Muscle of arm (tissue), 12 donors: ENCODE measurements around the gene ZNF219. TPM values are rescaled to one million over a fixed set of nuclear protein-coding genes. Genes with fewer than 3 reads are reported as not detected.

Experiments used
- DNase-seq: peaks from one replicate; pipeline ENCODE4 v3.0.0-alpha.2; 2013
- polyA plus RNA-seq, 12 donors: library from polyadenylated mRNA; unstranded; fragments of 120-200 nt; gene quantifications; one replicate each; pipeline ENCODE4 v1.2.1, GENCODE V29; 2013; ENCODE audit not compliant: insufficient read length in 12 of 12

Gene ZNF219
- polyA plus RNA-seq, 12 donors: 11.1 to 32.5 (median 14.7) TPM; not detected in 1

DNA sequence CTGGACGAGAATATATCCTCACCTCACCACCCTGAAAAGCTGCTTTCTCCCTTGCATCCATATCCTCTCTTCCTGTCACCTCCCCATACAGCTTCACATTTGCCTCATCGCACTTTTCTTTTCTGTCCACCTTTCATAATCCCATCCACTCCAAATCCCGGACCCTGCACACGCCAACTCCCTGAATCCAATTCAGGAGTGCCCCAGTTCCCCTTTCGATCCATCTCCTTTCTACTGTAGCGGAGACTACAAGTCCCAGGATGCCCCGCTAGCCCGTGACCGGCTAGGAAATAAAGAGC is 4.9 kb upstream of the ZNF219 start:
- no peak for DNase-seq

DNA sequence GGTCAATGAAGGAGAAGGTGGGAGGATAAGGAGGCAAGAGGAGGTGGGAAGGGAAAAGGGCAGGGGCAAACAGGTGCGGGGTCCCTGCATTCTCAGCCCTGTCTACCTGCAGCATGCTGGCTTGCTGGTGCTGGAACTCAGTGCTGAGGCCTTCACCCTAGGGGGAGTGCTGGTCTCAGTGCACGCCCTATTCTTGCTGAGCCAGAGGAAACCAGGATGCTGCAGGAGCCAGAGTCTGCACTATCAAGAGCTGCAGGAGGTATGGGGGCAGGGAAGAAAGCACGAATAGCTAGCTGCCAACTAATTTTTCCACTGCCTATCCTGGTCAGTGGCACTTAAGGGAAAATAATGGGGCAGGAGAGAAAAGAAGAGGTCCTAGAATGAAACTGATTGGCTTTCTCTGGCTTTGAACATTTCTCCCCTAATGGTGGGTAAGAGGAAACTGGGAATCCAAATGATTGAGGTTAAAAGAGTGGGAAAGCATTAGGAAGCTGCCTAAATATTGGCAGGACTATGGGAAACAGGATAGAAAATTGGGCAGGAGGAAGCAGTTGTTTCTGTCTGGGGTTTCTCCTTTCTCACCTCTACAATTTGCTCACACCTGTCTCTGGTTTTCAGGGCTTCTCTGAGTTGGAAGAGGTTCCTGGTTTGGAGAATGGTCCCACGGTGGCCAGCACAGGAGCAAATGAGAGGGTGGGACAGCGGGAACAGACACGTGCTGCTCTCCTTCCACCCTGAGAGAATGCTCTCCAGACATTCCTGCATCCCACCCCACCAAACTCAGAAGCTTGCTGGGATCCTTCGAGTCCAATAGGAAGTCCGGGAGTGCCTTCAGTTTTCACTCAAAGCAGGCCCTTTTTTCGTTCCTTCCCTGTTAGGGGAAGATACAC is 4.3 kb upstream of the ZNF219 start:
- no peak for DNase-seq

DNA sequence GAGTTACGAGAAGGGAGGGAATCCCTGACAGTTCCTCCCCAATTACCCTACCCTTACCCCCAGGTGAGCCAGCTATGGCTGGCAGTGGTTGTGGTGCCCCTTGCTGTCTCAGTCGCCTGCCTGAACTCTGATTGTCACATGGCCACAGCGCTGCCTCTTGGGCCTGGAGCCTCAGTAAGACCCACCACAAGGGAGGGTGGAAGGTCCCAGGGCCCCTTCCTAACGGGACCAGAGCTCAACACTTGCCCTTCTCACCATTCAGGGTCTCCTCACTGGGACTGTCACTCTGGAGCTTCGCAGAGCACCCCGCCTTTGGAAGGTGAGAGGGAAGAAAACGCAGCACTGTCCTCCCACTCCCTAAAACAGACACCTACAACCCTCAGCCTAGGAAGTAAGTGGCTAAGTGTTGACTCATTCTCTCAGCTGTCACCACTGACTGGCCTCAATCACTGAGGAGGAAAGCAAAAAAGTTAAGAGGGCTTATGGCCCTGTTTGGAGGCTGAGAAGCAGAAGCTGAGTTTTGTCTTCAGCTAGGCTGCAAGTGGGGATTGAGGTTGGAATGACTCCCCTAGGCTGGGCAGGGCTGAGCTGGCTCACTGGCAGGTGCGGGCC is 3.5 kb upstream of the ZNF219 start:
- DNase-seq: no peak

DNA sequence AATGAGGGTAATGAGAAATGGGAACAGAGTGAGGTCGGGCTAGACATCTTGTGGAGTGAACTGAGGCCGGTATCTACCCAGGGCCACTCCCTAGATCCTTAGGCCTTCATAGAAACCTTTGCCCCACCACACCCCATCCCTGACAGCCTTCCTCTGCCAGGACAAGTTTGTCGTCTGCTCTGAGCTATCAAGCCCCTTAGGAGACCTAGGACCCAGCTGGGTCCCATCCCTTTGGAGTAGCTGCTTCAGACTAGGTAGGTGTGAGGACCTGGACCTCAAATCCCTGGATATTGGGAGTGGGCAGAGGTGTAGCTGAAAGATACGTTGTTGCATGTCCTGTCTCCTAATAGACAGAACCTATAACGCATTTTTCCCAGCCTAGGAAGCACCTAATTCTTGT is 2.5 kb upstream of the ZNF219 start, which contains the start of gene TMEM253:
Gene TMEM253, plus strand, starts transcription at position 136 of the 400 bp plus-strand sequence. CDS start 278 bp downstream, outside the sequence.
- no peak for DNase-seq

DNA sequence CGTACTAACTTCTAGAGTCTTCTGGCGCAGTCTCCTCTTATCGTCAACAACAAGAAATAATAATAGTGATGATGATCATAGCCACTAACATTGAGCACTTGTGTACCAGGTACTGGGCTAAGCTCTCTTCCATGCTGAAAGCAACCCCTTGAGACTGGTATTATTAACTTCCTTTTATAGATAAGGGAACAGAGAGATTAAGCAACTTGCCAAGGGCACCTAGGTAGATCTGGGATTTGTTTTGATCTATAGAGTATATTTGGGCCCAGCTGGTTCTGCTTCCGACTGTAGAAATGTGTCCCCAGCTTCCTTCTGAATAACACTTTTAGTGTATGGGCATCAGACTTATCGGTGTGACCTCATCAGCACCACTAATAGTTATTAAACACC is 1.1 kb upstream of the ZNF219 start:
- no peak for DNase-seq

DNA sequence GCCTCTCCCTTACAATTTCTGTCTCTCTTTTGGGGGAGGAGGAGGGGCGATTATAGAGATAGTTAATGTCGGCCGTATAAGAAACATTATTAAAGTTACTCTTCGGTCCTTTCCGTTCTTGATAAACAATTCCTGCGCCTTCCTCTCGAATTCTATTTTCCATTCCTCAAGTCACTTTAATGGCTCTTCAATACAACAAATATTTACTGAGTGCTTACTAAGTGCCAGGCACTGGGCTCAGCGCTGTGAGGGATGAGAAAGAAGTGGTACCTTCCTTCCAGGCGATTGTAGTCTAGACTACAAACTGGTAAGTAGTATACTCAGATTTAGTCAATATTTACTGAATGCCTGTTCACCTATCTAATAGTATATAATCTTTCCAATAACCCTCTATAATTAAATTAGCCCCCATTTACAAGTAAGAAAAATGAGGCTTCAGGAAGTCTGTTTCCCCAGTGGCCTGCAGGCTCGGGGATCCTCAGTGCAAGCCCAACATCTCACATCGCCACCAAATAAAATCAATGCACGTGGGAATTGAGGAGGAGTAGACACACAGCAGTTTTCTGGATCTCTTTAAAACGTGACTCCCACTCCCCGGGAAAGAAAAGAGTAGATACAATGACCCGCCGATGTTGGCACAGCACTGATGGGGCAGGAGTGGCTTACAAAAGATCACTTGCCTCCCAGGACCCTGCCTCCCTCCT is 589 bp upstream of the ZNF219 start:
- no peak for DNase-seq

DNA sequence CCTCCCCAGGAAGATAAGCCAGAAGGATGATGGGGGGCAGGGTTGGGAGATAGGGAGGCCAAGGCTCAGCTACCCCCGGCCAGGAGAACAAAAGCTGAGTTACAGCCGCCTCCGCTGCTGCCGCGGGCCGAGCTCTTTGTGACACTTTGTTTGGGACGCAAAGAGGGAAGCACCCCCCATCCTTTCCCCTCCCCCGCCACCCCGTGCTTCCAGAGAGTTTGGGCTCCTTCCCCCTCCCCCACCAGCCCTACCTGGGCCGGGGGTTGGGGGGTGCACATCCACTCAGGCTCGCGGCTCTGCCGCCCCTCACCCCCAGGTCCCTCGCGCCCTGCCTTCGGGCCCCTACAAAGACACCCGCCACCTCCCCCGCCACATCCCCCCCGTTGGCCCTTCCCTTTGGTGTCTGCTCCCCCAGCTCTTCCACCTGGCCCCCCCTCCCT is 799 bp downstream of the ZNF219 start:
- no peak for DNase-seq

DNA sequence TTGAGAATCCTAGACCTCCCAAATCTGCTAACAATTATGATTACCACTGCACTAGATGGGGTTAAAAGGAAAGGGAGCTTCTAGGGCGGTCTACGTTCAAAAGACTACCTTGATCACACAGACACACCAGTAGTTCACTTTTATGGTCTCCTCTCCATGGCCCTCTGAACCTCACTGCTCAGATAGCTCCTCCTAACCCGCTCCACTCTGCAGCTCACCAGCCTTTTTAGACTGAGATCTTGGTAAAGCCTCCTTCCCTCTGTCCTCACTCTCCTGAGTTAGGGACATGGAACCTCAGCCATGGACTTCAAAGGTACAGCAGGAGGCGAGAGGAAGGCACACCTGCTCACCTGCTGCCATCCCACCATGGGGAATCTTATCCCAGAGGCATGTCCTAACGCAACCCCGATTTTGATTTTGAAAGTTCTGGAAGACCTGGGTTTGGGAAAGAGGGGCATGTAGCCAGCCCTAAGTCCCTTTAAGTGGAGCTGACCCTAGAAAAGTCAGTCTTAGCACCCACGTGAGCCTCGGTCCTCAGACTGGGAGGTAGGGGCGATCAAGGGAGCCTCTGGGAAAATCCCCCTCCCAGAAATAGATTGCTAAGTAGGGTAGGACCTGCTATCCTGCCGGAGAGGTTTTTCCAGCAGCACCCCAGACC is 1.3 kb downstream of the ZNF219 start:
- DNase-seq: no peak

DNA sequence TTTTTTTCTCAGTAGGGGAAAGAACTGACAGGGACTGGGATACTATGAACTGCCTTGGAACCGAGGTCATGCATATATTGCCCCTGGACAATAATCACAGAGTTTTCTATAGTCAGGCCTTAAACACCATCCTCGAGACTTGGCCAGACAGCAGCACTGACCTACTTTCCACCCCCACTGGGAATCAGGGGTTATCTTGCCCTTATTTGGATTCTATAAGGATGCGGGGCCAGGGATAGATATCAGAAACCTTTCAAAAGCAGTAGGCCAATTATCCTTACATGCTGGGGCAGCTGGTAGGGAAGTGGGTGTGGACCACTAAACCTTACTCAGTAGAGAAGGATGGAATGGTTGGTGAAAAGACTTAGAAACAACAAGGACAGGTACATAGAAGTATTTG is 2.0 kb downstream of the ZNF219 start:
- DNase-seq: no peak

DNA sequence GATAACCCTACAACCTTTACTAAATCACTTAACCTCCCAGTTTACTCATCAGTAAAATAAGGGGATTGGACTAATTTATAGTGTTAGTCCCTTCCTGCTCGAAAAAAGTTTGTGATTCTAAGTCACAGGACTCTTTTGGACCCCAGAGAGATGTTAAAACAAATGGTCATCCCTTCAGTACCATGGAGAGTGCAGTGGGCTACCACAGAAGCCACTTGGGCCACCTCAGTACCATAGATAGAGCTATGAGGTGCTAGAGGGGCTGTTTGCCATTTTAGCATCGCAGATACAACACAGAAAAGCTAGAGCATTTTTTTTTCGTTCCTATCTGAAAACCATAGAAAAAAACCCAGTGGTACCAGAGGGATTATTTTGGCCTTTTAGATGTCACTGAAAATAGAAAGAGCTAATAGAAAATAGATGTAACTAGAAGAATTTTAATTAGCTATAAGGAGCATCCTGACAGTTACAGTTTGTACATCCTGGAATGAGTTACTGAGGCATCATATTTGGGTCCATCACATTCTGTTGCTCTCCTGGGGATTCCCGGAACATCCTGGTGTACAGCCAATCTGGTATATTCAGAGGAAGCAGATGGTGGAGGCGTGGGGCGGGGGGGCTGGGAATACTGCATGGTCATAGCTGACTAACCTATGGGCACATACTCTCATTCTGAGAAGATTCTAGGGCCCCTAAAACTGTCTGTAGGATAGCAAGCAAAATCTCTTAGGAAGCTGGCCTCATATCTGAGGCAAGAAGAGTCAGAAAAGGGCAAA is 2.8 kb downstream of the ZNF219 start:
- no peak for DNase-seq

DNA sequence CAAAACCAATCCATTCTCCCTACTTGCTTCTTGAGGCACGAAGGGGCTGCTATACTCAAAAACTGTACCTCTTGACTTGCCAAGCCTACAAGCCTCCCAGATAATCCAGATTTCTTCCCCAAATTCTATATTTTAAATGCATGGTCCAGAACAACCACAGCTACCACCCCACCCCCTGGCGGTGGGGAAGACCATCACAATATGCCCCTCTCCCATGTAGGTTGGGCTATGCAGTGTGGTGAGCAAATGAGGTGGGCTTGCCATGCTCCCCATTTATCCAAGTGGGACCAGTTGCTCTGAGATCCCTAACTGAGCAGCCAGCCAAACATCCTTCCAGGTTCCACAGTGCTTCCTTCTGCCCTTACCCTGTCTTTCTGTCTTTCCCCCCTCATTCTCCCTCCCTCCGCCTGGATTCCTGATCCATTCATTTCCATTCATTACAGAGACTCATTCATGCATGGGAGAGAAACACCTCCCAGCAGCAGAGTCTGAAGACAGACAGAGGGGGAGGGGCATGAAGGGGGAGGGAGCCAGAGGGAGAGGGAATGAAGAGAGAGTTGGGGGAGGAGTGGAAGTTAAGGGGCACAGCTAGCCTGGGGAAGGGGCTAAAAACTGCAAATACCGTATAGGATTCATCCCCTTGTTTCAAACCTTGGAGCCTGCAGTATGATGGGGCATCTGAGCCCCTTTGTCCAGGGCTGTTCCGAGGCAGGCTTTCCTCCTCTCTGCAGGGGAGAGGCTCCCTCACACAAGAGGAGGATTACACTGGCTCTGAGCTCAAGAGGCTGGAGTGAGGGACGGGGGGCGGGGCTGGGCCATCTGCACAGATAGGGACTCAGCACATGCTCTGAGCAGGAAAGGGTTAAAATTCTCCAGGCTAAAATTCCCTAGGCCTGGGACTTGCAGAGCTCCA is 4.4 kb downstream of the ZNF219 start:
- DNase-seq: no peak

DNA sequence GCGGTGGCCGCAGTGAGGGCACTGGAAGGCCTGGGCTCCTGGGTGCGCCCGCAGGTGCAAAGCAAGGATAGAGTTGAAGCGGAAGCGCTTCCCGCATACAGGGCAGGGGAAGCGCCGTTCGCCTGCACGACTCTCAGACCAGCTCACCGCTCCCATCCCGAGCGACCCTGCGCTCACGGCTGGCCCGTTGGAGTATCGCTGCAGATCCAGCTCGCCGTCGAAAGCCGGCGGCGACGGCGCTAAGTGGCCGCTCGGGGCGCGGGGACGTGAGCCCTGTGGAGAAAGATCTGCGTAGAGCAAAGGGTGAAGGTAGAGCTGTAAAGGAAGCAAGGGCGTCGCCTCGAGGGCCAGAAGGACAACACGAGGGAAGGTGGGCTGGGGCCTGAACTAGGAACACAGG is 5.4 kb downstream of the ZNF219 start:
- no peak for DNase-seq

DNA sequence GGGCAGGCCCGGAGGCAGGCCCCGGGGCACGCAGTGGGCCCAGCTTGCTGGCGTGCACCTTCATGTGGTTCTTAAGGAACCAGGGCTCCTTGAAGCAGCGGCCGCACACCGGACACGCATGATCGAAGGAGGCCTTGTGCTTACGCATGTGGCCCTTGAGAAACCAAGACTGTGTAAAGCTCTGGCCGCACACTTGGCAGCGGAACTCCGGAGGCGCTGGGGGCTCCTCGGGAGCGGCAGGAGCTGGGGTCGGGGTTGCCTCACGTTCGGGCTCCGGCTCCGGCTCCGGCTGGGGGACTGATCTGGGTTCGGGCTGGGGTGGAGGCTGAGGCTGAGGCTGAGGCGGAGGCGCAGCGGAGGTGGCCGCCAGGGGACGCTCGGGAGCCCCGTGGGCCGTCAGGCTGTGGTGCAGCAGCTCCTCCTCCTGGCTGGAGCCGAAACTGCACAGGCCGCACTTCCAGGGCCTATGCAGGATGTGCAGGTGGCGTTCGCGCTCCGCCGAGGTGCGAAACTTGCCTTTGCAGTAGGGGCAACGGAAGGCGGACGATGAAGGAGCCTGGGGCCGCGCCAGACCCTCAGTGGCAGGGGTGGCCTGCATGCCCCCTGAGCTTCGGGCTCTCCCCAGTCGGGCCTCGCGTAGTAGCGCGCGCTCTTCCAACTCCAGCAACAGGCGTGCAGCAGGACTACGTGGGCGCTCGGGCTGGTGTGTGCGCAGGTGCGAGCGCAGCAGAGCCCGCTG is 6.0 kb downstream of the ZNF219 start:
- peak; percentile 85 for DNase-seq

DNA sequence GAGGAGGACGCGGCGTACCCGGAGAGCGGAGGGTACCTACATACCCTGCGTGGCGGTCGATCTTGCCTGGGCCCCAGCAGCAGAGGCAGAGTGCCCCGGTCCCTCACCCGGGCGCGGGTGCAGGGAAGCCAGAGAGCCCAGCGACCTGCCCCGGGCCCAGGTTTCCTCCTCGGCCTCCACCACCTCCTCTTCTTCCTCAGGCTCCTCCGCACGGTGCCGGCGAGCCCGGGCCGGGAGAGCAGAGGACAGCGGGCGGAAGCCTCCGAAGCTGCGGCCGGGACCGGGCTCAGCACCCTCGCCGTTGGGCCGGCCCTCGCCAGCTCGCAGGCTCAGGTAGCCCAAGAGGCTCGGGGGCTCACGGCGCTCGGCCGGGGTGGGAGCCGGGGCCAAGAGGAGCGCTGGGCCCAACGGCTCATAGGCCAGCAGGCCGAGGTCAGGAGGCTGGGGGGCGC is 6.6 kb downstream of the ZNF219 start:
- no peak for DNase-seq

DNA sequence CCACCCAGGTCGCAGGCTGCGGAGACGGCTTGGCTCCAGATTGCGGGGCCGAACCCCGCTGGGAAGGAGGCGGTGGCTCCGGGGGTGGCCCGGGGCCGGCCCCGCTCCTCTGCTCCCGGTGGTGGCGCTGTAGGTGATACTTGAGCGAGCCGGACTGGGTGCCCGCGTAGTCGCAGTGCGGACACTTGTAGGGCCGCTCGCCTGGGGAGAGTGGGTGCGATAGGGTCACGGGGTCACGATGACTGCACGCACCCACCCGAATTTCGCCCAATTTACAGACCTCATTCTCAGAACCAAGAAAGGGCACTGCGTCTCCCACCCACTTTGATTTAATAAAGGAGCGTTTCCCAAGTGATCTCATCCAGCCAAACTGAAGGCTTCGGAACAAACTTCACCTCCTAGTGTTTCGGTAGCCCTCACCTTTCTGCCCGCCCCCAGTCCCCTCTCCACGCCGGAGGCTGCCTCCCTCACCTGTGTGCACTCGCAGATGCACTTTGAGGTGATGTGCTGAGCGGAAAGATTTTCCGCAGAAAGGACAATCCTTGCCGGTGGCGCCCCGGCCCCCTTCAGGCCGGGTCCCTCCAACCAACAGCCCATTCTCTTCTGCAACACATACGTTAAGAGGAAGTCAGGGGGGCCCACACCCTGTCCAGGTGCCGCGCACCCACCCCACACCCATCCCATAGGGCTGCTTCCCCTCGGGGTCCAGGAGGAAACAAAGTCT is 7.4 kb downstream of the ZNF219 start:
- no peak for DNase-seq

DNA sequence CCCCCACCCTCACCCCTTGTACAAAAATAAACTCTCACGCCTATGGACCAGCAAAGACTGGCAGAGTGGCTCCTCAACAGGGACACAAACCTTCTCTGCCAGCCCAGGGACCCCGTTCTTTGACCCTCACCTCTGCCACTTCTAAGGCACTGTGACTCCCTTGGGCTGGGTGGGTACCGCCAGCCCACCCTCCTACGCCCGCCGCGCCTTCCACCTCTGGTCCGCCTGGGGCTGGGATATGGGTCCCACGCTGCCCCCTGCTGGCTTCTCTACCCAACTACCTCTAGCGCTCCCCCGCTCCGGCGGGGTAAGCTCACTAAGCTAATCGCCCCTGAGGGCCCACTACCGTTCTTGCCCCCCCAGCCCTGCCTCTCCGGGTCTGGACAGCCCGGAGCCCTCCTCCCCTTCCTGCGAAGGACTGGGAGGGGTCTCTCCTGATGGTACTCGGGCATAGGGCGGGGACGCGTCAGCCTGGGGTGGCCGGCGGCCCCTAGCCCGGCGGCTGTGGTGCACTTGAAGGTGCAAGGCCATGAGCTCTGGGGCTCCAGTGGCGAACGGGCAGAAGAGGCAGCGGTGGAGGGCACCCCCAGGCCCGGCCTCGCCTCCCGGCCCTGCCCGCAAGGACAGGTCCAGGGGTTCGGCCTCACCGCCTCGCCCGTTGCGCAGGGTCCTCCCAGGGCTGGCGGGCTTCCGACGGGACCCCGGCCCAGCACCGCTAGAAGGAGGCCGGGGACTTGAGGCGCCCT is 8.1 kb downstream of the ZNF219 start:
- no peak for DNase-seq

DNA sequence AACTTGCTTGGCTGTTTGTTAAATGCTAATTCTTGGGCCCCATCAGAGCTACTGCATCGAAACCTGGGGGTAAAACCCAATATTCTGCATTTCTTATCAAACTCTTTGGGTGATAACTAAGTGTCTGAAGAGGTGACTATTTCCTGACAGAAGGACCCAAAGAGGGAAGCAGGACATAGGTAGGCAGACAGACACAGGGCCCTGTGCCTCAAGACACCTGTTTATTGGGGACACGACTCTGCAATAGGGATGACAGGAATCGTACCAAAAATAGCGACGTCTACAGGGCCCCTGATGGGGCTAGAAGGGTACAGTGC is 8.6 kb downstream of the ZNF219 start:
- no peak for DNase-seq

DNA sequence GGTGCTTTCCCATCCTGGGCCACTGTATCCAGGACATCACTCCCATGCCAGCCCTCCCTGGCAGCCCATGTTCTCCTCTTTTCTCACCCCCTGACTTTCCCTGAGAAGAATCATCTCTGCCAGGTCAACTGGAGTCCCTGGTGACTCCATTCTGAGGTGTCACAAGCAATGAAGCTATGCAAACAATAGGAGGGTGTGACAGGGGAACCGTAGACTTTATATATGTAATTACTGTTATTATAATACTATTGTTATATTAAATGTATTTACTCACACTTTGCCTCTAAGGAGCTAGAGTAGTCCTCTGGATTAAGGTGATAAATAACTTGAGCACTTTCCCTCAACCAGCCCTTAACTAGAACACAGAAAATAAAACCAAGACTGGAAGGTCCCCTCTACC is 9.2 kb downstream of the ZNF219 start:
- no peak for DNase-seq
